ENCODE results near the gene OPA1.

The OPA1 gene

GRCh38 chr3:193708270-193708669 is 115.3 kb downstream of the OPA1 start:
- H3K9me3 ChIP-seq (ENCODE audit: control insufficient read depth, insufficient read depth, low read length) = no peaks in the 10 kb centered on the region
- H3K79me2 ChIP-seq (ENCODE audit: control insufficient read depth, low read length) = no peaks in the 10 kb centered on the region
- no peaks in the 10 kb centered on the region for H3K27me3 ChIP-seq (ENCODE audit: control insufficient read depth, low read length)
- no peak for TF ChIP-seq CTCF (IDR thresholded peaks at IDR 0.05; ENCODE audit: low read depth, low read length, poor library complexity, severe bottlenecking)
- no peak for TF ChIP-seq EZH2phosphoT487 (IDR thresholded peaks at IDR 0.05; ENCODE audit: borderline replicate concordance, low read length)
- H3K9me2 ChIP-seq (replicated peaks; ENCODE audit: control insufficient read depth, low read length) = no peaks in the 10 kb centered on the region
- no peaks in the 10 kb centered on the region for H4K20me1 ChIP-seq (ENCODE audit: control insufficient read depth, insufficient read depth, low read depth, low read length)
- no peak overlapping the region for H3K4me2 ChIP-seq (ENCODE audit: low read length)
- H3K4me1 ChIP-seq (ENCODE audit: control insufficient read depth, low read length) = peaks cover 2% of the 10 kb centered on the region
- no peak overlapping the region for H3K27ac ChIP-seq (ENCODE audit: low read depth, low read length)
- no peaks in the 10 kb centered on the region for H3K36me3 ChIP-seq (ENCODE audit: control insufficient read depth, low read length)
- H3K4me3 ChIP-seq (ENCODE audit: low read length) = no peak overlapping the region
- H3F3A ChIP-seq (ENCODE audit: control insufficient read depth, insufficient read depth) = no peaks in the 10 kb centered on the region

- no peaks in the 10 kb centered on the region for H3K27me3 ChIP-seq (ENCODE audit: control insufficient read depth, low read length)
Observed at GRCh38 chr3:193710286-193711165, 117.5 kb downstream of the OPA1 start.

GRCh38 chr3:193711166-193711485 is 118.1 kb downstream of the OPA1 start:
- H3K4me2 ChIP-seq (ENCODE audit: low read length) = no peak overlapping the region
- H3K9me2 ChIP-seq (replicated peaks; ENCODE audit: control insufficient read depth, low read length) = no peaks in the 10 kb centered on the region
- no peaks in the 10 kb centered on the region for H3K79me2 ChIP-seq (ENCODE audit: control insufficient read depth, low read length)
- no peaks in the 10 kb centered on the region for H3K36me3 ChIP-seq (ENCODE audit: control insufficient read depth, low read length)
- H3K4me3 ChIP-seq (ENCODE audit: low read length) = no peak overlapping the region
- no peaks in the 10 kb centered on the region for H3F3A ChIP-seq (ENCODE audit: control insufficient read depth, insufficient read depth)
- TF ChIP-seq CTCF (IDR thresholded peaks at IDR 0.05; ENCODE audit: low read depth, low read length, poor library complexity, severe bottlenecking) (no peak), EZH2phosphoT487 (IDR thresholded peaks at IDR 0.05; ENCODE audit: borderline replicate concordance, low read length) (no peak)
- H3K27me3 ChIP-seq (ENCODE audit: control insufficient read depth, low read length) = no peaks in the 10 kb centered on the region
- no peaks in the 10 kb centered on the region for H4K20me1 ChIP-seq (ENCODE audit: control insufficient read depth, insufficient read depth, low read depth, low read length)
- H3K27ac ChIP-seq (ENCODE audit: low read depth, low read length) = no peak overlapping the region
- peaks cover 21% of the 10 kb centered on the region for H3K9me3 ChIP-seq (ENCODE audit: control insufficient read depth, insufficient read depth, low read length)
- H3K4me1 ChIP-seq (ENCODE audit: control insufficient read depth, low read length) = peaks cover 4% of the 10 kb centered on the region

More at GRCh38 chr3:193710286-193711165, 117.5 kb downstream of the OPA1 start:
- TF ChIP-seq CTCF (IDR thresholded peaks at IDR 0.05; ENCODE audit: low read depth, low read length, poor library complexity, severe bottlenecking) (no peak), EZH2phosphoT487 (IDR thresholded peaks at IDR 0.05; ENCODE audit: borderline replicate concordance, low read length) (no peak)
- H3K79me2 ChIP-seq (ENCODE audit: control insufficient read depth, low read length) = no peaks in the 10 kb centered on the region
- no peak overlapping the region for H3K4me2 ChIP-seq (ENCODE audit: low read length)
- no peaks in the 10 kb centered on the region for H3F3A ChIP-seq (ENCODE audit: control insufficient read depth, insufficient read depth)
- peaks cover 15% of the 10 kb centered on the region for H3K9me3 ChIP-seq (ENCODE audit: control insufficient read depth, insufficient read depth, low read length)
- no peaks in the 10 kb centered on the region for H3K36me3 ChIP-seq (ENCODE audit: control insufficient read depth, low read length)
- no peak overlapping the region for H3K27ac ChIP-seq (ENCODE audit: low read depth, low read length)
- H4K20me1 ChIP-seq (ENCODE audit: control insufficient read depth, insufficient read depth, low read depth, low read length) = no peaks in the 10 kb centered on the region
- H3K9me2 ChIP-seq (replicated peaks; ENCODE audit: control insufficient read depth, low read length) = no peaks in the 10 kb centered on the region
- no peaks in the 10 kb centered on the region for H3K4me1 ChIP-seq (ENCODE audit: control insufficient read depth, low read length)
- H3K4me3 ChIP-seq (ENCODE audit: low read length) = no peak overlapping the region

Measured in DOHH2 (cell line).